NCI-H2196 (cell line): ENCODE measurements around the gene HSPA2.
"Not testable (repeated sequence)": the region's sequence is repeated elsewhere in the genome, so short reads cannot be mapped to it uniquely, and the experiment has no call there.

ENCODE experiments used
- DNase-seq: peaks from one replicate; lab custom pipeline; 2025; ENCODE audit not compliant: unreplicated experiment; lab: John Stamatoyannopoulos, UW

HSPA2 gene

DNA sequence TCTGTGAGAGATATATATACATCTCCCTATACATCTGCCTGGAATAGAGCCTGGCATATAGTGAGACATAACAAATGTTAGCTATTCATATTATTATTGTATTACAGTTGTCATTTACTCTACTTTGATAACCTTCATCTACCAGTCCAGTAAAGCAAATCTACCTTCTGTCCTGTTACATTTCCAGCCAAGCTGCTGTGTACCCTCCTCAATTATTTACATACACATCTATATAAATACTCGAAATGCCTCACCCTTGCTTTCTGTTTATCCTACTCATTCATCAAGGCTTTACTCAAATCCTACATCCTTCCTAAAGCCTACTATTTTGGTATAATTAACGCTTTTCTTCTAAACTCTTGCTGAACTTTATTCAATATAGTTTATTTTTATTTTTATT, 27.3 kb upstream of the HSPA2 start:
- no peak for DNase-seq

DNA sequence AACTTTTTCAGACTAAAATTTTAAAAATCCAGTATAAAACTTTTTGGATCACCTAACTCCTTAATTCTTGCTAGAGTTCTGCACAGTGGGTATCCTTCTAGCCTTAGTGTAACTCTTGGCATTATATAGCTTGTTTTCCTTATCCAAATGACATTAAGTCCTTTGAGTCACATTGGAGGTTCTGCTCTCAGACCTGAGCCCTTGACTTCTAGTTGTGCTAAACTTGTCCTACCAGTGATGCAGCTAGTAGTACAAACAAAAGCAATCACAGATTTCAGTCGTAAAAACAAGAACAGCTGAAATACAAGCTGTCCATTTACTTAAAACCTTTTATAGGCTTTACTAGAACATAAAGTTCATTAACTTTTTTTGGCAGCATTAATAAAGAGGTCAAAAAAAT, 25.5 kb upstream of the HSPA2 start:
- no peak for DNase-seq

DNA sequence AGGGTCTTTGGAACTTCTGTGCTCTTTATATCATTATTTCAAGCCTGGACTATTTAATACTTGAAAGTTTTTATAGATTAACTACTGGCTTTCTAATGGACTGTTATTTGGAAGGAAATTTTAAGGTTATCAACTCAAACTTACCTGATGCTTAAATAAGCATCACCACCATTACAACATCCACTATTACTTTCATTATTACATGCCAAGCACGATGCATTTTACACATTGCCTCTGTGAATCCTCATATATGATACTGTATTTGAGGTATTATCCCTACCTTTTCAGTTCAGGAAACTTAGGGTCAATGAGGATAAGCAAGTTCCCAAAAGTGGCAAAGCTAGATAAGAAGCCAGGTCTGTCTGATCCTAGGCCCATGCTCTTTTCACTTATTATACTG, 23.6 kb upstream of the HSPA2 start:
- no peak for DNase-seq

DNA sequence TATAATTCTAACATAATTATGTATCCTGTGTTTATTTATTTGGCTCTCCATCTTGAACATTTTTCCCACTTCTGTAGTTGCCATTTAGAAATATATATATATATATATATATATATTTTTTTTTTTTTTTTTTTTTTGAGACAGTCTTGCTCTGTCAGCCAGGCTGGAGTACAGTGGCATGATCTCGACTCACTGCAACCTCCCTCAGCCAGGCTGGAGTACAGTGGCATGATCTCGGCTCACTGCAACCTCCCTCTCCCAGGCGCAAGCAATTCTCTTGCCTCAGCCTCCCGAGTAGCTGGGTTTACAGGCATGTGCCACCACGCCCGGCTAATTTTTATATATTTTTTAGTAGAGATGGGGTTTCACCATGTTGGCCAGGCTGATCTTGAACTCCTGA, 22.9 kb upstream of the HSPA2 start:
- DNase-seq: not testable (repeated sequence)

DNA sequence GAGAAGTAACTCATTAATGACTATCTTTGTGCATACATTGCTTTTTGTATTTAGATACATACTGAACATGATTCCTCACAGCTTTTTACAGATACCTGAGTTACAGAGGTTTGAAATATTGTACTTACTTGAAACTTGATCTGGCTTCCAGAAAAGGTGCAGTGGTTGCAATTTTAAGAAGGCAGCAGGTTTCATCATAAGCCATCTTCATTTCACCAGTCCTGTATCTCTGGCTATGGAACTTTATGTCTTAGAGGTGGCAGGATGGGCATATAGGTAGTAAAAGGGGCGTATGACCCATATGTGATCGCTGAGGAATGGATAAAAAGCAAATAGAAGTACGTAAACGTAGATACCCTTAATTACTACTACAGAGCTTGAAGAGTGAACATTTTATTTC, 22.3 kb upstream of the HSPA2 start:
- no peak for DNase-seq

DNA sequence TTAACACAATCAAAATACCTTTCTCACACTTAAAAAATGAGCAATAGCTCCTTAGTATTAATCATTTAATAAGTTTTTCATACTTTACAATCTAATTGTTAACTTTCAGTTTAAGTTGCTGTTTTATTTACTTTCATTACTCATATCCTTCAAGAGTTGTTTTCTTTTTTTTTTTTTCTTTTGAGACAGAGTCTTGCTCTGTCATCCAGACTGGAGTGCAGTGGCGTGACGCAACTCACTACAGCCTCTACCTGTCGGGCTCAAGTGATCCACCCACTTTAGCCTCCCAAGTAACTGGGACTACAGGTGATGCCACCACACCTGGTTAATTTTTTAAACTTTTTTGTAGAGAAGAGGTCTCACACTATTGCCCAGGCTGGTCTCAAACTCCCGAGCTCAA, 19.8 kb upstream of the HSPA2 start:
- no peak for DNase-seq

DNA sequence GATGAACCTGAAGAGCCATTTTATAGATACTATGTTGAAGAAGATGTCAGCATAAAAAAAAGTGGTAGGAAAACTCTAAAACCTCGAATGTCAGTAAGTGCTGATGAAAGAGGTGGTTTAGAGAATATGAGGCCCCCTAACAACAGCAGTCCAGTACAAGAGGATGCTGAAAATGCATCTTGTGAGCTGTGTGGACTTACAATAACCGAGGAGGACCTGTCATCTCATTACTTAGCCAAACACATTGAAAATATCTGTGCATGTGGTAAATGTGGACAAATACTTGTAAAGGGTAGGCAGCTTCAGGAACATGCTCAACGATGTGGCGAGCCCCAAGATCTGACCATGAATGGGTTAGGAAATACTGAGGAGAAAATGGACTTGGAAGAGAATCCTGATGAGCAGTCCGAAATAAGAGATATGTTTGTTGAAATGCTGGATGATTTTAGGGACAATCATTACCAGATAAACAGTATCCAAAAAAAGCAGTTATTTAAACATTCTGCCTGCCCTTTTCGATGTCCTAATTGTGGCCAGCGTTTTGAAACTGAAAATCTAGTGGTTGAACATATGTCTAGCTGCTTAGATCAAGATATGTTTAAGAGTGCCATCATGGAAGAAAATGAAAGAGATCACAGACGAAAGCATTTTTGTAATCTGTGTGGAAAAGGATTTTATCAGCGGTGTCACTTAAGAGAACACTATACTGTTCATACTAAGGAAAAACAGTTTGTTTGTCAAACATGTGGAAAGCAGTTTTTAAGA, 17.8 kb upstream of the HSPA2 start:
- no peak for DNase-seq

DNA sequence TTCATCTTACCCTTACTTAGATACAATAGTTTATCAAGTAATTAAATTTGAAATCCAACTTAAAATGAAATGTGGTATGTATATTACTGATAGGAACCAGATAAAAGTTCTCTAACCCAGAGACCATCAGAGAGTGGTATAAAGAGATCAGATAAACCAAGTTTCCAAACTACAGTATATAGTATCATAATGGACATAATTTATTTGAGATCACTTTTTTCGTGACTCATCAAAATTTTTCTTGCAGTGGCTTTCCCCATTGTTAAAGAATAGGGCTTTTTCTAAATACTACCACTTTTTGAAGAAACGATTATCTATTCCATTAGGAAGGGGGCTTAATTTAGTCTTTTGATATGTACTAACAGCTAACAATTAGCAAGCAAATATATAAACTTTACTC, 15.2 kb upstream of the HSPA2 start:
- DNase-seq: no peak

DNA sequence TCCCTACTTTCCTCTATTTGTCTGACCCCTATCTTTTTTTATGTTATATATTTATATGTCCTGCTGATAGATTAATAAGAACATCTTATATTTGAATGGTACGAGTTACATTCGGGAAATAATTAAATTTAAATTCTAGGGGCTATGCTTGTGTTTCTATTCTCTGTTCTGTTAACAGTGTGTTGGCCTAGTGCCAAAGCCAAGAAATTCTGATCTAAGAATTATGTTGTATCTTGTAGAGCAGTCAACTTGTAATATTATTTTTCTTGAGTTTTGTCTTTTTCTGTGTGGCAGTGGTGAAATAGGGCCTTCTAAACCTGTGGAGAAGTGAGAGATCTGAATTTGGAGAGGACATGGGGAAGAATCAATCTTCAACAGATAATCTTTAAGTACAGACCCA, 9.0 kb upstream of the HSPA2 start:
- DNase-seq: no peak

DNA sequence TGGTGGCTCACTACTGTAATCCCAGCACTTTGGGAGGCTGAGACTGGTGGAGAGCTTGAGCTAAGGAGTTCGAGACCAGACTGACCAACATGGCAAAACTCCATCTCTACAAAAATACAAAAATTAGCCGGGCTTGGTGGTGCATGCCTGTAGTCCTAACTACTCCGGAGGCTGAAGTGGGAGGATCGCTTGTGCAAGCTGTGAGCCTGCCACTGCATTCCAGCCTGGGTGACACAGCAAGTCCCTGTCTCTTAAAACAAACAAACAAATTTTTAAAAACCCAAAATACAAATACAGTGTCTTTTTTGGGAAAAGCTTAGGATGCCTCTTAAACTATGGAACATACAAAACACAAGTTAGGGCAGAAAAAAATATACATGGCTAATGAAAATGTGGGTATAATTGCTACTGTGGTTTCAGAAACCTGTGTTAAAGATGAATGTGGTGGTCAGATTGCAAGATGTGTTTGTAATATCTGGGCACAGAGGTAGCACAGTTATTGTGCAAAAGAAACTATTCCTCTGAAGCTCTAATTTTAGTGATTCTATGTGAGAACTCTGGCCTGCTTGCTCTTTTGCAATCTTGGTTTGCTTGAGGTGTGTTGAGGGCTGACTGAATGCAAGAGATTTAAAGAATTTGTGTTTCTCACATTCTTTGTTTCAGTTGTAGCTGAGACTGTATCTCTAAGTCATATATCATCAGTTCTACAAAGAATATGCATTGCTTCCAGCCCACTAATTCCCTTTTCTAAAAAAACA, 3.9 kb upstream of the HSPA2 start:
- no peak for DNase-seq

DNA sequence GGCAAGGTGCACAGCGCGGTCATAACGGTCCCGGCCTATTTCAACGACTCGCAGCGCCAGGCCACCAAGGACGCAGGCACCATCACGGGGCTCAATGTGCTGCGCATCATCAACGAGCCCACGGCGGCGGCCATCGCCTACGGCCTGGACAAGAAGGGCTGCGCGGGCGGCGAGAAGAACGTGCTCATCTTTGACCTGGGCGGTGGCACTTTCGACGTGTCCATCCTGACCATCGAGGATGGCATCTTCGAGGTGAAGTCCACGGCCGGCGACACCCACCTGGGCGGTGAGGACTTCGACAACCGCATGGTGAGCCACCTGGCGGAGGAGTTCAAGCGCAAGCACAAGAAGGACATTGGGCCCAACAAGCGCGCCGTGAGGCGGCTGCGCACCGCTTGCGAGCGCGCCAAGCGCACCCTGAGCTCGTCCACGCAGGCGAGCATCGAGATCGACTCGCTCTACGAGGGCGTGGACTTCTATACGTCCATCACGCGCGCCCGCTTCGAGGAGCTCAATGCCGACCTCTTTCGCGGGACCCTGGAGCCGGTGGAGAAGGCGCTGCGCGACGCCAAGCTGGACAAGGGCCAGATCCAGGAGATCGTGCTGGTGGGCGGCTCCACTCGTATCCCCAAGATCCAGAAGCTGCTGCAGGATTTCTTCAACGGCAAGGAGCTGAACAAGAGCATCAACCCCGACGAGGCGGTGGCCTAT, 875 bp downstream of the HSPA2 start:
- DNase-seq: no peak

DNA sequence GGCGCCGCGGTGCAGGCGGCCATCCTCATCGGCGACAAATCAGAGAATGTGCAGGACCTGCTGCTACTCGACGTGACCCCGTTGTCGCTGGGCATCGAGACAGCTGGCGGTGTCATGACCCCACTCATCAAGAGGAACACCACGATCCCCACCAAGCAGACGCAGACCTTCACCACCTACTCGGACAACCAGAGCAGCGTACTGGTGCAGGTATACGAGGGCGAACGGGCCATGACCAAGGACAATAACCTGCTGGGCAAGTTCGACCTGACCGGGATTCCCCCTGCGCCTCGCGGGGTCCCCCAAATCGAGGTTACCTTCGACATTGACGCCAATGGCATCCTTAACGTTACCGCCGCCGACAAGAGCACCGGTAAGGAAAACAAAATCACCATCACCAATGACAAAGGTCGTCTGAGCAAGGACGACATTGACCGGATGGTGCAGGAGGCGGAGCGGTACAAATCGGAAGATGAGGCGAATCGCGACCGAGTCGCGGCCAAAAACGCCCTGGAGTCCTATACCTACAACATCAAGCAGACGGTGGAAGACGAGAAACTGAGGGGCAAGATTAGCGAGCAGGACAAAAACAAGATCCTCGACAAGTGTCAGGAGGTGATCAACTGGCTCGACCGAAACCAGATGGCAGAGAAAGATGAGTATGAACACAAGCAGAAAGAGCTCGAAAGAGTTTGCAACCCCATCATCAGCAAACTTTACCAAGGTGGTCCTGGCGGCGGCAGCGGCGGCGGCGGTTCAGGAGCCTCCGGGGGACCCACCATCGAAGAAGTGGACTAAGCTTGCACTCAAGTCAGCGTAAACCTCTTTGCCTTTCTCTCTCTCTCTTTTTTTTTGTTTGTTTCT, 1.7 kb downstream of the HSPA2 start:
- no peak for DNase-seq

DNA sequence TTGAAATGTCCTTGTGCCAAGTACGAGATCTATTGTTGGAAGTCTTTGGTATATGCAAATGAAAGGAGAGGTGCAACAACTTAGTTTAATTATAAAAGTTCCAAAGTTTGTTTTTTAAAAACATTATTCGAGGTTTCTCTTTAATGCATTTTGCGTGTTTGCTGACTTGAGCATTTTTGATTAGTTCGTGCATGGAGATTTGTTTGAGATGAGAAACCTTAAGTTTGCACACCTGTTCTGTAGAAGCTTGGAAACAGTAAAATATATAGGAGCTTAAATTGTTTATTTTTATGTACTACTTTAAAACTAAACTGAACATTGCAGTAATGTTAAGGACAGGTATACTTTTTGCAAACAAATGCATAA, 2.3 kb downstream of the HSPA2 start:
- no peak for DNase-seq

DNA sequence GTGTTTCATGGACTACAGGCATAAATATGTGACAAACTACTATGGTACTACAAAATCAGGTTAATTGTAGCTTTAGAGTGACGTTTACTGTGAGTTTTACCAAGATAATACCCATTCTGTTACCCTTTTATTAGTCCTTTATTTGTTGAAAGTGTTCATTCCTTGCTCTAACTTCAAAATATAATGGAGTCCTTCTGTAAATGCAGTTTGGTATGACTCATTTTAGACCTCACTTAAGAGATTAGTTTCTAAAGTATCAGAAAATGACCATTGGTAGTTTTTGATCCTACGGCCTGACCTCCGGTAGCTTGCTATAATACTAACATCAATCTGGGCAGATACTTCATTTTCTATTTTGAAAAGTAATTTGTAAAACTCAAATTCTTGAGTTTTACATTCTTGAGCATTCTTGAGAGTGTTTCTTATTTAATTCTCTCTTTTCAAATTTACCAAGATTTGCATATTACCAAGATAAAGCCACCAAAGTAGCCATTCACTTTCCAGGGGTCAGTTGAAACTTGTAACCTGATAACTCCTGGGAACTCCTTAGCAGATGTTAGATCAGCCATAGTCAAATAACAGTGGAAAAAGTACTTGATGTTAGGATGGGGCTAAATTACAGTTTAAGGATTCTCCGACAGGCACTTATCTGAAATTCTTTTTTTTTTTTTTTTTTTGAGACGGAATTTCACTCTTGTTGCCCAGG, 4.2 kb downstream of the HSPA2 start:
- no peak for DNase-seq

DNA sequence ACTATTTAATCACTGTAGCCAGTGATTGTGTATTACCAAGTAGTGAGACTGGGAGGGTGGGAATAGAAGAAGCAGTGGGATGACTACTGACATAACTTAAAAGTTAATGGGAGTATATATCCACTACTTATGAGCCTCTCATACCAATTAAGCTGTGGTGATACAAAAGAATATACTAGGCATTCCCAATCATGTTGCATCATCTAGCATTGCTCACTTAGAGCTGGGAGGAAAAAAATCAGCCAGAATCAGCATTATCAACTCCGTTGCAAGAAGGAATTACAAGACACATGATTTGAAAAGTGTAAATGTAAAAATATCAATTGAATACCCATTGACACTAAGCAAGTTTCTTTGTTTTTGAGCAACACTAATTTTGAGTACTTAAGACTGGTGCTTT, 8.5 kb downstream of the HSPA2 start:
- DNase-seq: no peak

DNA sequence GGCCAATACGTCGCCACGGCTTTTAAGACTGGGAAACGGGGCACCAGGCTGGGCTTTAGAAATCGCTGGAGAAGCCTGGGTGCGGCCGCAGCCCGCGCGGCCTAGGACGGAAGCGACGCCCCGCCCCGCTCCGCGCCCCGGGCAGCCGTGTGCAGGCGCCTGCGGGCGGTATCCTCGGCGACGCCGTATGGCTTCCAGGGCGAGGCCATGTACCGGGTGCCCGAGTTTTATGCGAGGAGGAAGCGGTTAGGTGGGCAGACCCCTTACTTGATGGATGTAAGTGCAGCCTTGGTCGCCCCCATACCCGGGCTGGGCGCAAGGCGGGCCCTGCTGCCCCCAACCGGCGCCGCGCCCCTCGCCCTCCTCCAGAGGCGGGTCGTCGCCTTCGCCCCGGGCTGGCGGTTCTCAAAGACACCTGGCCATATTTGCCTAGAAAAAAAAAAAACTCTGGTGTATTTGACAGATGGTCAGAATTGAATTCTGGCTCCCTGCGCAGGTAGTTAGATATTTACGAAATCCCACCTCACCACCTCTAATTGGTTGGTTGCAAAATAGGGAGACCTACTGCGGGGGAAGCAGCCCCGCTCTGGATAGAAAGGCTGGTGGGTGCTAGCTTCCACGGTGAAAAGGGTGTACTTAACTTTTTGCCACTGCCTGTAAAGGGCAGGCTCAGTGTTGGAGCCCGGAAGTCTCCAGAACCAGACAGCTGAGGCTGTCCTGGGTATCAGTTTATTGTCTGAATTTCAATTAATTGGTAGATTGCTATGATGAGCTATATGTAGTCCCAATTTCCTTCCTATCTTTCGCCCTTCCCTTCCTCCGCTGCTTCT, 9.5 kb downstream of the HSPA2 start, which contains the start of gene PPP1R36:
Gene PPP1R36, plus strand, starts transcription at position 171 of the 830 bp plus-strand sequence. Its CDS starts 37 bp downstream, at position 208.
- no peak for DNase-seq

DNA sequence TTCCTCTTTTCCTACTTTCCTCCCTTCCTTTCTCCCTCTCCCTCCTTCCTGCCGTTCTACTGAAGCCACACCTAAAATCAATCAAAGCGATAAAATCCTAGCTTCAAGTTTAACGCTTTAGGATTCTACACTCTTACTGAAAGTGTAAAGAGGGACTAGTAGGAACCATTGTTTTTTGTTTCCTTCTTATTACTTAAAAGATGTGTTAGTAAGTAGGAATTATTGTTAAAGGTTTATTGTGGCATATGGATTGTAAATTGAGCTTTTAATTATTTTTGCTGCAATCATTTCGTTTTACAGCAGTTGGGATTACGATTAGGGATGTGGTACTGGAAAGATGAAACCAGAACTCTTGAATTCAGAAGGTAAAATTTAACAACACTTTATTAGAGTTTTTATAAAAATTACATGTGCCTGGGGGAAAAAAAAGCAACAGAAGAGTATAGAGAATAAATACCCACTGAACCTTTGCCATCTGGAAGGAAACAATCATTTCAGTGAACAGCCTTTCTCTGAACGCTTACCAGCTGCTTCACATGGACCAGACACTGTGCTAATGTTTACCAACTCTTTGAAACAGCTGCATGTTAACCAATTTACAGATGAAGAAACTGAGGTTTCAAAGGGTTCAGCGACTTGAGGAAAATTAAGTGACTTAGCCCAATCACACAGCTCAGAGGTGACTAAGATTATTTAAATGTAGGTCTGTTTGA, 10.2 kb downstream of the HSPA2 start:
- no peak for DNase-seq

DNA sequence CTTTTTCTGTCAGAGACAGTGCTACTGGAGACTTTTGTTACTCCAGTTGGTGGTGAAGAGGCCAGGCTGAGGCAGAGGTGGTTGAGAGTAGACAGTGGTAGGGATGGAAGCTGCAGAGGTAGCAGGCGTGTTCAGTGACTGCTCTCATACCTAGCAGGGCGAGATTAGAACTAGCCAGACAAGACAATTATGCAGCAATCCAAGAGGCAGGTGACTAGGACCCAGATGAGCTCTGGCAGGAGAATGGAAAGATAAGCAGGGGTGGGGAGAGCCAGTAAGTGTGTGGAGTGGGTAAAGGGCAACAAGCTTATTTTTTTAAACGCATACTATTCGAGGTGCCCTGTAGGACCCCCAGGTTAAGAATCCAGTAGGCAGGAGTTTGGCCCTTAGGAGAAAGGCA, 14.0 kb downstream of the HSPA2 start:
- DNase-seq: no peak

DNA sequence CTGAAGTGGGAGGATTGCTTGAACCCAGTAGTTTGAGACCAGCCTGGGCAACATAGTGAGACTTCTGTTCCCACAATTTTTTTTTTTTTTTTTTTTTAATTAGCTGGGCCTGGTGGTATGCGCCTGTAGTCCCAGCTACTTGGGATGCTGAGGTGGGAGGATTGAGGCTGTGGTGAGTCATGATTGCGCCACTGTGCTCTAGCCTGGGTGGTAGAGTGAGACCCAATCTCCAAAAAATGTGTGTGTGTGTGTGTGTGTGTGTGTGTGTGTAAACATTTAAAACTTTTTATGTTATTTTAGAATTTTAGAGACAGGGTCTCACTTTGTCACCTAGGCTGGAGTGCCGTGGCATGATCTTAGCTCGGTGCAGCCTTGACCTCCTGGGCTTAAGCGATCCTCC, 16.0 kb downstream of the HSPA2 start:
- no peak for DNase-seq
